HG03097 (cell line): Measurements from ENCODE around the gene EXT2.

Experiments used
- ATAC-seq: cut with Tn5 transposase; IDR thresholded peaks from one replicate; pipeline ENCODE4 v1.9.1; 2021; ENCODE audit not compliant: unreplicated experiment, low FRiP score

EXT2 gene

GRCh38 chr11:44159848-44160721 is 64.6 kb downstream of the EXT2 start:
- no peak for ATAC-seq

DNA sequence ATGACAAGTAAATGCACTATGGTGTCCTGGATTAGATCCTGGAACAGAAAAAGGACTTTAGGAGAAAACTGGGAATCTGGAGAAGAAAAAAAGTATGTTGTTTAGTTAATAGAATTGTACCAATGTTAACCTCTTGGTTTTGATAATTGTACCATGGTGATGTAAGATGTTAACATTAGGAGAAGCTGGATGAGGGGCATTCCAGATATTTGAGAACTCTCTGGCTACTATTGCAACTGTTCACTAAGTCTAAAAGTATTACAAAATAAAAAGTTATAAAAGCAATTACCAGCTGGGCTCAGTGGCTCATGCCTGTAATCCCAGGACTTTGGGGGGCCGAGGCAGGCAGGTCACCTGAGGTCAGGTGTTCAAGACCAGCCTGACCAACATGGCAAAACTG is 66.5 kb downstream of the EXT2 start:
- ATAC-seq: no peak

DNA sequence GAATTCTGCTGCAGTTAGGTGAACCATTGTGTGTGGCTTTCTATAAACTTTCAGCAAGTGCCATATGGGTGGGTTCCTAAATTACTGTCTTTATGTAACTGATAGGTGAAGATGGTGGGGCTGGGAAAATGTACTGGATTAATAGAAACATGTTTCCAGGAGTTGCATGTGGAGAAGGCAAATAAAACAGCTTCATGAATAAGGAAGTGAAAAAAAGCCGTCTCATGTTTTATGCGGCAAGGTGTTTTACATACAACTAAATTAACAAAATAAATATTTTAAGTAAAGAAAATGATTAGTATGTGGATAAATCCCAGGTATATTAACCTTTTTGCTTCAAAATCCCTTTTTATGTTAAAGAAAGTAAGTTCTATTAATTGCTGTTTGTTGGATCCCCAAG is 67.2 kb downstream of the EXT2 start:
- no peak for ATAC-seq

DNA sequence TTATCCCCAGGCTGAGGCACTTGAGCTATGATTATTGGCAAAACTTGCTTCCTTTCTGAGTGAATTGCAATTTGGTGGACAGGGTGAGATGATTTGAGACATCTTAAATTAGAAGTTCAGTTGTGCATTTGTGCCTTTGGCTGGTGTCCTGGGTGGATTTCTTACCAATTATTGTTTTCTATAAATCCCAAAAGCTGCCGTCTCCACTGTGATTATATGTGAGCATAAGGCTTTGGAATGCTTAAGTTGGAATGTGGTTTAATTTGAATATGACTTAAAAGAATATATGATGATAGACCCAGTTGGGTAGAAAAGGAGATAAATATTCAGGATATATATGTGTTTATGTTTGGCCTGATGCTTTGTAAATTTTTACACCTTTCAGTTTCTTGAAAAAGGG is 70.0 kb downstream of the EXT2 start:
- ATAC-seq: no peak

GRCh38 chr11:44167046-44167445 is 71.6 kb downstream of the EXT2 start:
- no peak for ATAC-seq

- ATAC-seq: no peak
These were observed 76.0 kb downstream of the EXT2 start for GRCh38 chr11:44171518-44171917.

GRCh38 chr11:44172966-44173365 is 77.5 kb downstream of the EXT2 start:
- ATAC-seq: no peak

DNA sequence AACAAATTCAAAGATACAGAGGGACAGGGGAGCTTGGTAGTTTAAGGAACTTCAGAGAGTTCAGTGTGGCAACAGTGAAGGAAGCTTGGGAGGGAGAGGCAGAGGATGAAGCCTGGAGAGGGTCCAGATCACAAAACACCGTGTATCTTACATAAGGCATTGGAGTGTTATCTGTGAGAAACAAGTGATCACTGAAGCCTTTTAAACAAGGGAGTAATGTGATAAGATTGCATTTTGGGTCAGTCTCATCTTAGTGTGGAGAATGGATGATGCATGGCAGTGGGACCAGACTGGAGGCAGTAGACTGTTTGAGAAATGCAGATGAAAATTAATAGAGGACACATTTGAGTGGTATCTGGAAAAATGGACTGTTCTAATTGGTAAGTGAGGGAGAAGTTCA is 79.4 kb downstream of the EXT2 start:
- ATAC-seq: no peak

DNA sequence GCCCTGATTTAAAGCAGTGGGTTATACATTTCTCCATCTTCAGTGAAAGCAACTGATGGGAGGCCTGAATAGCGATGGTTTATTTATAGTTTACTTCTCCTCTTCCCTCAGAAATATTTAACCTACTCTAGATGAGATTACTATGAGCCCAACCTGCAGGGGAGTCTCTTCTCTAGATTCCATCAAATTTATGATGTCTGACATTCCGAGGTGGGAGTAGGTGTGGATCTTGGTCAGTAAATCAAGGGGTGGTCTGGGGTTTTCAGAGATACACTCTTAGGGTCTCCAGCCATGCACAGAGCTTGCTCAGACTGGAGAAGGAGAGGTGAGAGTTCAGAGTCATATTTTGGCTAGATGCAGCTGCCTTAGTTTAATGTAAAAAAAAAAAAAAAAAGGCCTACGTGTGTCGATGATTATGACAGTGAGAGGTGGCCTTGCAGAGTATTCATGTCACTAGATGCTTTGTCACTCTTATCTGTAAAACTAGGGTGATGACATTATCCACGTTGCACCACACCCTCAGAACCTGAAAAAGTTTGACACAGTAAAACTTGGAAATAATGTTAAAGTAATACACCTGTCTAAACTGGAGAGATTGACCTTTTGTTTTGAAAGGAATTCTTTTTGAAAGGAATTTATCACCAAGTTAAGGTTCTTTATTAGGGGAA is 81.2 kb downstream of the EXT2 start:
- no peak for ATAC-seq

- ATAC-seq: no peak
These were observed 82.4 kb downstream of the EXT2 start for GRCh38 chr11:44177905-44178304.

DNA sequence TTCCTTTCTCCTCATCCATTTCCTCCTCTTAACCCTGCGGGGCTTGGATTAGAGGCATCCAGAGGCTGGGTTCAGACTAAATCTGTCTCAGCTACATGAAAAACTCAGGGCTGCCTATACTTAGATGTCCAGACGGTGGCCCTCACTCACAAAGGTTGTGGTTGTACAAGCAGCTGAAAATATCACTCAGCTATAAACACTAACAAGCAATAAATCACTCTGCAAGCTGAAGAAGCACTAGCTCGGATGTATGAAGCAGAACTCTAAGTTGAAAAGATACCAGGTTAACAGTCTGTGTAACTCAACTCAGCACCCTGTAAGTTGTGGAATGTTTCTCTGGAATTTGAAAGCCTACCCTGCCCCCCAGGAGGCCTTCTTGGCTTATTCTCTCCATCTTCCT is 82.9 kb downstream of the EXT2 start:
- no peak for ATAC-seq

GRCh38 chr11:44179173-44179572 is 83.7 kb downstream of the EXT2 start:
- ATAC-seq: no peak

GRCh38 chr11:44180107-44180506 is 84.6 kb downstream of the EXT2 start:
- no peak for ATAC-seq

DNA sequence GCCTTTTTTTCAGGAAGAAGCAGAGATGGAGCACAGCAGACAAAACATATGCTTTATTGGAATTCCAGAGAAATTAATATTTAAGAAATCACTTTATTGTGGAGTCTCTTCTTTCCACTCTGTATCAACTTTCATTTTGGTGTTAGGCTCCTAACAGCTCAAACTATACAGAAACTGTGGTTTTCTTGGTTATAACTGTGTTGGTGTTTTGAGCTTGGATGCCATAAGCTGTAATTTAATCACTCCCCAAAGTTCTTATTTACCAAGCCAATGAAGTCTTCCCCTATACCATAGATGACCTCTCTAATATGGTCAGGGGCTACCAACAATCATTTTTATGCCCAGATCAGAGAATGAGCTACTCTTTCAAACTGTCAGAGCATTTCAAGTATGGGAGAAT is 90.0 kb downstream of the EXT2 start:
- ATAC-seq: no peak

GRCh38 chr11:44186321-44186930 is 90.9 kb downstream of the EXT2 start:
- no peak for ATAC-seq

GRCh38 chr11:44188643-44189042 is 93.2 kb downstream of the EXT2 start:
- ATAC-seq: no peak

GRCh38 chr11:44189986-44190882 is 94.8 kb downstream of the EXT2 start:
- ATAC-seq: no peak

DNA sequence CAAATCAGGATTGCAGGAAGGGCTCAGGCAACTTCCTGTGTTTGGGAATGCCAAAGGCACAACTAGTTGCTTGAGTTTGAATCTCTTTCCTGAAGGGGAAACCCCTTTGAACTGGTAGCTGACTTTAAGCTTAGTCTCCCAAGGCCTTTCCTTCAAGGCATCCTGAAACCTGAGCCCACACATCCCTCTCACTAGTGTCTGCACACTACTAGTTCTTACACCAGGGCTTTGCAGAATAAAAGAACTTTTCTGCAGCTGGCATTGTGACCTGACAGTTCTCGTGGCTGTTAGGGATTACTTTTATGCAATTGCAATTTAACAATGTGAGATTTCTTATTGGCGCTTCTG is 95.4 kb downstream of the EXT2 start:
- ATAC-seq: no peak

DNA sequence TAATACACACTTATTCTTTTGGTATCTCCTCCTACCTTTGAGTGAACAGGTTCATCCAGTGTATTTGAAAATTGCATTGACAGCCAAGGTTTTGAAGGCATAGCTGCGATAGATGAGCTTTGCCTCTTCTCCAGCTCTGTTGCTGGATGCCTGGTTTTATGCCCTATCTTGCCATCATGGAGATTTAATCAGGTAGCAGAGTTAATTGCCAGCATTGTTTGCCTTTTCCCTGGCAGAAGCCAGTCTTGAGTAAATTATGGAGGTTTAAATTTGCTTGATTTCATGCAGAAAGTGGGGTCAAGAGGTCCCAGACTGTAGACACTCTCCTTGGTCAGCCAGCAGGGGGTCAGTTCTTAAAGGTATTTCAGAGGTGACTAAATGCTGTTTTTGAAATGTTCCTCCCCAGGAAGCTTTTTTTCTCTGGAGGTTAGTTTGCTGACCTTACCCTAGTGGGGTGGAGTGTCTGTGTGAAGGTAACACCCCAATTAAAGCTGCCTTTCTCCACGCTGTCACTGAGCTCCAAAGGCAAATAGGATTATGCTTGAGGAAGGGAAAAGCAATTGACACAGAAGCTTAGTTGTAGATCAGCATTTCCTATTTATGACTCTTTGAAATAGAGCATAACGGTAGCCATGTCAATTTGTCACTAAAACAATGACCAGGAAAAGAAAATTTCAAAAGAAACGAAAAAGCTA is 96.0 kb downstream of the EXT2 start:
- ATAC-seq: no peak

DNA sequence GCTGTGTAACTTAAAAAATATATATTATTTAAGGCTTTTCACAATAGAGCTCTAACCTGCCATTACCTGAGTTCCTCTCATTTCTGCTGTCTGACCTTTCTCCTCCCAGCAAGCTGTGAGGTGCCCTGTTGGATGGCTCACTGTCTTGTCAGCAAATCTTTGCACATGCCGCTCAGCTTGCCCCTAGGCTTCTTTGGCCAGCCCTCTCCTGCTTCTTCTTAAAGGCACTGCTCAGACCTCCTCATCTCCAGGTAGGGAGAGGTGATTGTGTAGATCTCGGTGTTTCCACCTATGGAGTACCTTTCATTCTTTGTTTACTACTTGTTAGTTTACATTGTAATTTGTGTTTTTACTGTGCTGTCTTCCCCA is 96.5 kb downstream of the EXT2 start:
- no peak for ATAC-seq
